ENCODE results near the gene CEL. TPM values are rescaled to one million over a fixed set of nuclear protein-coding genes. Genes with fewer than 3 reads are reported as not detected.
A peak's percentile ranks its signal among the peaks of the same experiment; 100 is the strongest.

CEL gene
- total and polyA plus RNA-seq, 2 donors (not counting 3 experiments of a cell fraction or from before 2014, with no cell fraction given), result 0.92 to 1.1 TPM

DNA sequence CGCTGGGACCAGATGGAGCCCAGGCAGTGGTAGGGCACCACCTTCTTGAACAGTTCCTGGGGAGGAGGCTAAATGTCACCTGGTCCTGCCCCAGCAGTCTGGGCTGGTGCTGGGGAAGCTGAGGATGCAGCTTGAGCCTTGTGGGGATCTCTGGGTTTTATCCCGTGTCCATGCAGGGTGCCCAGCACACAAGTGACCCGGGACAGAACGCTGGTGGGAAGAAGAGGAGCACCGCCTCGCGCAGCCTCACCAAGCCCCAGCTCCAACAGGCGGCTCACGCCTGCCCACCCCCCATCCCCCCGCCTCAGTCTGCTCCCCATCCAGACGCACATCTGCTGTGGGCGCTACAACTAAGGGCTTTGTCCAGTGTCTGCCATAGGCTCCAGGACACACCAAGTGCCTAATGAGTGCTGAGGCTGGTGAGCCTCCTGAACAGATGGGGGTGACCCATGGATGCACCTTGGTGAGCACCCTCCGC is 45.5 kb downstream of the CEL start:
- Histone ChIP-seq H3K9me3 (replicated peaks; ENCODE audit: control insufficient read depth, insufficient read depth, low read length) (no peaks in the 10 kb centered on the region), H3K36me3 (ENCODE audit: control insufficient read depth in 2 of 2, extremely low read depth in 1 of 2, insufficient read depth in 2 of 2, low read length in 2 of 2) (peaks cover 11 to 61% of the 10 kb centered on the region in 2 experiments), H3K79me2 (ENCODE audit: control insufficient read depth, insufficient read depth, low read length) (no peaks in the 10 kb centered on the region), H3K4me1 (ENCODE audit: control insufficient read depth, extremely low read depth, insufficient read depth, low read length) (no peaks in the 10 kb centered on the region), H2AFZ (ENCODE audit: low read depth, low read length) (no peak overlapping the region), H3K27ac (ENCODE audit: insufficient read depth, low read depth, low read length) (no peak overlapping the region), H3K4me2 (ENCODE audit: insufficient read depth, low read length) (no peak overlapping the region), H3K27me3 (ENCODE audit: control insufficient read depth in 2 of 2, insufficient read depth in 2 of 2, low read length in 2 of 2) (no peaks in the 10 kb centered on the region), H3K4me3 (replicated peaks in 1 of 3; ENCODE audit: insufficient read depth in 1 of 3, low read depth in 1 of 3, low read length in 3 of 3) (no peak overlapping the region), H4K20me1 (replicated peaks; ENCODE audit: control insufficient read depth, extremely low read depth, insufficient read depth, low read length) (no peaks in the 10 kb centered on the region), H3K9ac (replicated peaks; ENCODE audit: extremely low read depth, insufficient read depth, low read length) (no peak overlapping the region), H3K9me1 (replicated peaks; ENCODE audit: control insufficient read depth, extremely low read depth, insufficient read depth, low read length) (no peaks in the 10 kb centered on the region)
- DNase-seq (ENCODE audit: low read depth, low spot score), result no peak
- intact Hi-C loops (cut with micrococcal nuclease), result no loop called here
- ChIA-PET CTCF (interaction anchor here (0.9 to 8.0 kb wide), 5 partner anchors 12 to 41 kb away, joined by 3 to 110 read pairs (median 6); no protein-coding TSS in a partner anchor), POLR2A (no interaction called here)
- TF ChIP-seq FOS (IDR thresholded peaks at IDR 0.05; ENCODE audit: borderline replicate concordance, insufficient read depth, low read length), result no peak
- dilution Hi-C loops (cut with MboI; ENCODE audit: extremely low pct_ligation_motif_present, low sequenced_read_pairs), result no loop called here
- BruUV-seq (replicated peaks), result no TSS peak
- FAIRE-seq, result no peak

DNA sequence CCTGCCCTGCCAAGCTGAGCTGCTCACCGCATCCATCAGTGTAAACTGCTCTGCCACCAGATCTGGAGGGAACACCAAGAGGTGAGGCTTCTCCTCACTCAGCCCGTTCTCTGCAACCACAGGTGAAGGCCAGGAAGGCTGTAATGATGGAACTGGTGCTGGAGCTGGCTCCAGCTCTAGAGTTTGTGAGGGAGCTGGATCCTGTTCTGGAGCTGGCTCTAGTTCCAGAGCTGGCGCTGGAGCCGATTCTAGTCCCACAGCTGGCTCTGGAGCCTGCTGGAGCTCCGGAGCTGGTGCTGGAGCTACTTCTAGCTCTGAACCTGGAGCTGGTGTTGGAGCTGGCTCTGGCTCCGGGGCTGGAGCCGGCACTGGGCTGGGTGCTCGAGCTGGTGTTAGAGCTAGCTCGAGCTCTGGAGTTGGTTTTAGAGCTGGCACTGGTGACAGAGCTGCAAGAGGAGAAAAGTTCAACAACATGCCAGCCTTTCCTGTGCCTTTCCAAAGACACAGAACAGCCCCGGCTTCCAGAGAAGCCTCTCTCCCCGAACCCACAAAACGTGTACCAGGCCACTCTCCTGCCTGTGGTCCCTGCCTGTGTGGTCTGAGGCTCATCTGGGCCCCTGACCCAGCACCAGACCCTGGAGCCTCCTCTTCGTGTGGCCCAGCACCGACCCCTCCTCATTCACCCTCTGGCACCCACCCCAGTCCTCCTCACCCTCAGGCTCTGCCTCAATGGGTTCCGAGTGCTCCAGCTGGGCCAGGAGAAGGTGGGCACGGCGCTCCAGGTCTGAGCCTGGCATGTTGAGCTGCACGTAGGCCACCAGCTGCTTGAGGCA is 46.4 kb downstream of the CEL start:
- H3K27ac ChIP-seq (ENCODE audit: insufficient read depth, low read depth, low read length), result no peak overlapping the region
- H3K27me3 ChIP-seq (ENCODE audit: control insufficient read depth in 2 of 2, insufficient read depth in 2 of 2, low read length in 2 of 2), result no peaks in the 10 kb centered on the region
- ChIA-PET POLR2A (no interaction called here), CTCF (interaction anchor here (0.6 to 8.0 kb wide), 7 partner anchors 9 to 40 kb away, joined by 3 to 110 read pairs (median 4); no protein-coding TSS in a partner anchor)
- peaks cover 8 to 54% of the 10 kb centered on the region in 2 experiments for H3K36me3 ChIP-seq (ENCODE audit: control insufficient read depth in 2 of 2, extremely low read depth in 1 of 2, insufficient read depth in 2 of 2, low read length in 2 of 2)
- intact Hi-C loops (cut with micrococcal nuclease), result no loop called here
- FAIRE-seq (no peak), DNase-seq (ENCODE audit: low read depth, low spot score) (no peak)
- dilution Hi-C loops (cut with MboI; ENCODE audit: extremely low pct_ligation_motif_present, low sequenced_read_pairs), result no loop called here
- BruUV-seq (replicated peaks), result TSS peak; percentile 39
- no peaks in the 10 kb centered on the region for H3K79me2 ChIP-seq (ENCODE audit: control insufficient read depth, insufficient read depth, low read length)
- no peaks in the 10 kb centered on the region for H3K9me3 ChIP-seq (replicated peaks; ENCODE audit: control insufficient read depth, insufficient read depth, low read length)
- no peak overlapping the region for H2AFZ ChIP-seq (ENCODE audit: low read depth, low read length)
- H3K4me2 ChIP-seq (ENCODE audit: insufficient read depth, low read length), result no peak overlapping the region
- TF ChIP-seq POLR2A (IDR thresholded peaks at IDR 0.05; ENCODE audit: low read depth, low read length) (no peak), GATA2 (IDR thresholded peaks at IDR 0.05; ENCODE audit: insufficient read depth, insufficient read length, low read depth, low read length) (no peak), JUN (IDR thresholded peaks at IDR 0.05; ENCODE audit: borderline replicate concordance, insufficient read depth, insufficient read length, low read depth) (no peak), FOS (IDR thresholded peaks at IDR 0.05; ENCODE audit: borderline replicate concordance, insufficient read depth, low read length) (no peak), CTCF (IDR thresholded peaks at IDR 0.05; ENCODE audit: extremely low read depth in 1 of 2, insufficient read depth in 1 of 2, low read depth in 1 of 2, low read length in 2 of 2) (no peak), EZH2 (IDR thresholded peaks at IDR 0.05; ENCODE audit: borderline replicate concordance, low read depth, low read length, severe bottlenecking) (no peak), MYC (IDR thresholded peaks at IDR 0.05; ENCODE audit: low read depth, low read length) (no peak), POLR2AphosphoS5 (IDR thresholded peaks at IDR 0.05; ENCODE audit: insufficient read depth, low read depth, low read length) (no peak)
- TF ChIP-seq, protein P1, sequence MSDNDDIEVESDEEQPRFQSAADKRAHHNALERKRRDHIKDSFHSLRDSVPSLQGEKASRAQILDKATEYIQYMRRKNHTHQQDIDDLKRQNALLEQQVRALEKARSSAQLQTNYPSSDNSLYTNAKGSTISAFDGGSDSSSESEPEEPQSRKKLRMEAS (IDR thresholded peaks at IDR 0.05; ENCODE audit: insufficient read depth, insufficient read length), result no peak
- H3K9me1 ChIP-seq (replicated peaks; ENCODE audit: control insufficient read depth, extremely low read depth, insufficient read depth, low read length), result no peaks in the 10 kb centered on the region
- peaks cover 3% of the 10 kb centered on the region for H3K4me1 ChIP-seq (ENCODE audit: control insufficient read depth, extremely low read depth, insufficient read depth, low read length)
- no peaks in the 10 kb centered on the region for H4K20me1 ChIP-seq (replicated peaks; ENCODE audit: control insufficient read depth, extremely low read depth, insufficient read depth, low read length)
- H3K4me3 ChIP-seq (replicated peaks in 1 of 3; ENCODE audit: insufficient read depth in 1 of 3, low read depth in 1 of 3, low read length in 3 of 3), result no peak overlapping the region
- no peak overlapping the region for H3K9ac ChIP-seq (replicated peaks; ENCODE audit: extremely low read depth, insufficient read depth, low read length)

All from endothelial cell of umbilical vein (primary cell).